IPS-11a (cell line): ENCODE measurements around the gene FUCA1.
A peak's percentile ranks its signal among the peaks of the same experiment; 100 is the strongest.
"Not testable (repeated sequence)": the region's sequence is repeated elsewhere in the genome, so short reads cannot be mapped to it uniquely, and the experiment has no call there.

Experiments
- H3K4me3 ChIP-seq: one replicate; pipeline ENCODE4 v1.5.1; 2013; ENCODE audit warnings: low read depth, low read length, control low read depth

The FUCA1 gene

DNA sequence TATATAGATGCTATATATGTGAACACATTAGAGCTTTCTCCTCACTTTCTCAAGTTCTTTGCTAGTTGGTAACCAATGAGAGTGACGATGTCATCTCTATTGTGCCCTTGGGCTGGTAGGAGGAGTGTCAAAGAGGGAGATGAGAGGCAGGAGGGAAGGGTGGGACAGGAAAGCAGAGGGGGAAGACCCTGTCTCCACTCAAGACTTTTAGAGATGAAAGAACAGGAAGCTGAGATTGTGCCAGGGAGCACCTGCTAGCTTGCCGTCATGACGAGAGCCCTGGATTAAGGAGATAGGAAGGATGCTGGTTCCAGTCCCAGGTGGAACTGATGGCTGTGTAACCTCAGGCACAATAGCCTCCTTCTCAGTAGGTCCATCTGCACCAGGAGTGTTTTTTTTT lies 28.4 kb upstream of the FUCA1 start:
- no peak overlapping the region for H3K4me3 ChIP-seq

GRCh38 chr1:23895993-23896392 lies 27.9 kb upstream of the FUCA1 start:
- H3K4me3 ChIP-seq: no peak overlapping the region

DNA sequence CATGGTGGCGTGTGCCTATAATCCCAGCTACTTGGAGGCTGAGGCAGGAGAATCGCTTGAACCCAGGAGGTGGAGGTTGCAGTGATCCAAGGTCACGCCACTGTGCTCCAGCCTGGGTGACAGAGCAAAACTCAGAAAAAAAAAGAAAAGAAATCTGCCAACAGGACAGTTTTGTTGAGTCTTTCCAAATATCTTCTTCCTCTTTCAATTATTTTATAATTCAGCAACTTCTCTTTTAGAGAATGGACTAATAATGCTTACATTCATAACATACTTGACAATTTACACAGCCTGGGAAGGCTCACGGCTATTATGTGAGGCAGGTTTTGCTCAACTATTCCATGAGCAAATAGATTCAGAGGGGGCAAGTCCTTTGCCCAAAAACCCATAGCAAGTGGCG lies 27.0 kb upstream of the FUCA1 start:
- no peak overlapping the region for H3K4me3 ChIP-seq

DNA sequence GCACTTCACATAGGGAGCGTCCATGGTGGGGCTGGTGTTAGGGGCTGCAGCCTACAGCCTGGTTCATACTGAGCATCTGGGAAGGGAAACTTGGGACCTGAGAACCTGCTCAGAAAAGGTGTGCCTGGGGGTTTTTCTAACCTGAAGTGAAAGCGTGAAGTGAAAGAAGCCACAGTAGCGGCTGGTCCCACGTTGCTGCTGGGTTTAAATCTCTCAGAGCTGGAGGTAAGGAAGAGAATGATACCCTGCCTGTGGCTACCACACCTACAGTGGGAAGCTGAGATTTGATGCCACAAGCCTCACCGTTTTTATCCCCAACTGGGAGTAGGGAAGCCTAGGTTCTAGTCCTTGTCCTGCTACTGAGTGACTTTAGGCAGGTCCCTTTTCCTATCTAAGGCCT lies 21.0 kb upstream of the FUCA1 start:
- no peak overlapping the region for H3K4me3 ChIP-seq

DNA sequence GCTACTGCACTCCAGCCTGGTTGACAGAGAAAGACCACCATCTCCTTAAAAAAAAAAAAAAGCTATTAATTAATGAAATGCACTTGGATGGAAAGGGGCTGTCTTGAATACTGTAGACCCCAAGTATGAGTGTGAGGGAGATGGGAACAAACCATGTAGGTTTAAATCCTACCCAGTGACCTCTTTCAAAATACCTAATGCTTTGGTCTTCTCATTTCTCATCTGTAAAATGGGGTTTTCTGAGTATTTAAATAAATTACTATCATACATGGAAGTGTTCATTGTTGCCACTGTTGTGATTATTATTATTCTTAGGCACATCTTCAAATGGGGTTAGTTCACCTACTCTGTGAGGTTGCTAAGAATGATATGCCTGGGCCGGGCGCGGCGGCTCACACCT lies 17.1 kb upstream of the FUCA1 start:
- no peak overlapping the region for H3K4me3 ChIP-seq

- no peak overlapping the region for H3K4me3 ChIP-seq
Observed at GRCh38 chr1:23882746-23883145, 14.7 kb upstream of the FUCA1 start.

GRCh38 chr1:23879809-23880208 lies 11.7 kb upstream of the FUCA1 start:
- no peak overlapping the region for H3K4me3 ChIP-seq

GRCh38 chr1:23878668-23879067 lies 10.6 kb upstream of the FUCA1 start:
- no peak overlapping the region for H3K4me3 ChIP-seq

DNA sequence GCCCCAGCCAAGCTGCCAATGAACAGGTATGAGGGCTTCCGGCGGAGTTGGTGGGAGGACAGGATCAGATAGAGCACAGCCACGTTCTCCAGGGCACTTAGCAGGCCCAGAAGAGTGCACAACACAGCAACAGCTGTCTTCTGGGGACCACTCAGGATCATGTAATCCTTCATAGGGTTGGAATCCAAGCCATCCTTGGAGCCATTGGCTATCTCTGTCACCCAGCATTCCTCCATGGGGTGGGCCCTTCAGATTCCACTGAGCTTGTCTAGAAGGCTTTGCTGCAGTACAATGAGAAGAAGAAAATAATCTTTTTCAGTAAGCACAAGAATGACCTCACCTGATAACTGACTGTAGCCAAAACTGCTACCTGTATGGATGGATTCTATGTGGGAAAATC lies 7.3 kb upstream of the FUCA1 start:
- no peak overlapping the region for H3K4me3 ChIP-seq

DNA sequence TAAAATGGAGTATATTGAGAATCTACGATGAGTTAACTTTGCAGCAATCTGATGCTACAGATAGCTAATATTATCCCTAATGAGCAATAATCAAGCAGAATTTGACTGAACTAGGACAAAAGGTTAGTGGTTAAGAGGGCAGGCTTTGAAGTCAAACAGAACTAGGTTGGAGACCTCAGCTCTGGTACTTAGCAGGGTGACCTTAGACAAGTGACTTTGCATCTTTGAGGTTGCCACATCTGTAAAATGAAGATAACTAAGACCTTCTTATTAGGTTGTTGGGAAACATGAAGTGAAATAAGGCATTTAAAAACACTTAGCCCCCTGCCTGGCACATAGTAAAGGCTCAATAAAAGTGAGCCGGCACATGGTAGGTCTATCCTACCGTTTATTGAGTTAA lies 4.3 kb upstream of the FUCA1 start:
- no peak overlapping the region for H3K4me3 ChIP-seq

DNA sequence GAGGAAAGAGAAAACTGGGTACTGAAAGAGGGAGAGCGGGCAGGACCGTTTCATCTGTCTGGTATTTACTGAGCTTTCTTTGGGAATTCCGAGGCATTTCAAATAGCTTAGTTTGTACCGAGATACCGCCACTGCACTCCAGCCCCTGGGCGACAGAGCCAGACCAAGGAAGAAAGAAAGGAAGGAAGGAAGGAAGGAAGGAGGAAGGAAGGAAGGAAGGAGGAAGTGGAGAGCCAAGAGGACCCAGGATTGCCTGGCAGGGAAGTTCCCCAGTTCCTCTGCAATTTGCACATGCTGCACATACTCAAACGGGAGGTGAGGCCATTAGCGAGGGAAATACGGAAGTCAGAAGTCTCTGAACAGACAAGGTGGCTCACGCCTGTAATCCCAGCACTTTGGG lies 961 bp upstream of the FUCA1 start:
- H3K4me3 ChIP-seq: no peak overlapping the region

GRCh38 chr1:23868557-23869016 lies 497 bp upstream of the FUCA1 start:
- H3K4me3 ChIP-seq: no peak overlapping the region

- H3K4me3 ChIP-seq: peak overlapping the region; percentile 44
Observed at GRCh38 chr1:23867542-23867894, 572 bp downstream of the FUCA1 start.

DNA sequence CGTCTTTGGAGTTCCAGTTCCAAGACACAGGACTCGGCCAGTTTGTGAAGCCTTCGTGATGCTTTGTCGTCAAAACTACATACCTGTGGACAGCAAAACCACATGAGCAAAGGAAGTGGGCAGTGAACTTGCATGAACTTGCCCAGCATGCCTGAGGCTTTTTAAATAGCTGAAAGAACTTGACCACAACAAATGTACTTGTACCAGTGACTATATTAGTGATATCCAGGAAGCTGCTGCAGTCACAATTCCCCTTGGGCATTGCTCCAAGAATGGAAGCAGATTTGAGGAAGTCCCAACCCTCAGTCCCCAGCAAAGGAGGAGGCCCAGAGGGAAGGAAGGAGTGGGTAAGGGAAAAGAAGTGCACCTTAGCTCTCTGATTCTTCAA lies 2.6 kb downstream of the FUCA1 start:
- H3K4me3 ChIP-seq: no peak overlapping the region

DNA sequence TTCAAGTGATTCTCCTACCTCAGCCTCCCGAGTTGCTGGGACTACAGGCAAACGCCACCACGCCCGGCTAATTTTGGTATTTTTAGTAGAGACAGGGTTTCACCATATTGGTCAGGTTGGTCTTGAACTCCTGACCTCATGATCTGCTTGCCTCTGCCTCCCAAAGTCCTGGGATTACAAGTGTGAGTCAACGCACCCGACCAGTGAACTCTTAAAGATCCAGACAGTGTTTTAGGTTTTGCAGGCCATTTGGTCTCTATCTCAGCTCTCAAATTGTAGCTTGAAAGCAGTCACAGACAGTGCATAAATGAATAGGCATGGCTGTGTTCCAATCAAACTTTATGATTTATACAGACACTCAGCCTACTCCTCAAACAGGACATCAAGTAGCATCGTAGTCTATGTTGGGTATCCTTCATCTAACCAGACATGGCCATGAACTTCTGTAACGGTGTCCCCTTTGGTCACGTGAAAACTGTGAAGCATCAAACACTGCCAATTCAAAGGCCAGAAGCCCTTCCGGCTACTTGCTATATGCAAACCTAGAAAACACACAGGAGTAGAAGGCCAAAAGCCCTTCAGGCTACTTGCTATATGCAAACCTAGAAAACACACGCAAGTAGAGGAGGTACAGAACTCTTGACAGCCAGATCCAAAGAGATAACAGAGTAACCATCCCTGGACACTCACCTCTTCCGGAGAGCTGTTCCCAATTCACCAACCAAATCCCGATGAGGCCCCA lies 3.1 kb downstream of the FUCA1 start:
- H3K4me3 ChIP-seq: no peak overlapping the region

DNA sequence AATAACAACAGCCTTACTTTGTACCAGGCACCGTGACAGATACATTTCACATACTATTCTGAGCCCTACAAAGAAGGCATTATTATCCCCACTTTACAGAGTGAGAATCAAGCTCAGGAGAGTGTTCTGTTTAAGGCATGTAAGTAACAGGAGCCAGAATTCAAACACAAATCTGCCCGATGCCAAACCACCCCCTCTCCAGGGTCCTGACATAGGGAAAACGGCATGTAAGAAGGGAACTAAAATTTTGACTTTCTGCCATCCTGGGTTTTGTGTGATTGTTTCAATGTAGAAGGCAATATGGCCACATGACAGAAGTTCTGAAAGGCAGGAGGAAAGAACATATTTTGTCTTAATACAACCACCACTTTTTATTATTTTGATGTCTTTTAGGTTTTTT lies 5.5 kb downstream of the FUCA1 start:
- H3K4me3 ChIP-seq: no peak overlapping the region

DNA sequence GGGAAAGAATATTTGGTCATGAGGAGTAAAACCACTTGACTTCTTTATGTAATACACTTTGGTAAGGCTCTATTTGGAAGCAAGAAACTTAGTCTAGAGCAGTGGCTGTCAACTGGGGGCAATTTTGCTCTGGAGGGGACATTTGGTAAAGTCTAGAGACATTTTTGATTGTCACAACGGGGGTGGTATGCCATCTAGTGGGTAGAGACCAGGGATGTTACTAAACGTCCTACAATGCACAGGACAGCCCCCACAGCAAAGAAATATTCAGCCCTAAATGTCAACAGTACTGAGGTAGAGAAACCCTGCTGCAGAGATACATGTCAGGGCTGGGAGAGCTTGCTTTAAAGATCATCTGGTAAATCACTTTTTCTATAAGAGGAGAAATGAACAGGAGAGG lies 13.5 kb downstream of the FUCA1 start:
- no peak overlapping the region for H3K4me3 ChIP-seq

DNA sequence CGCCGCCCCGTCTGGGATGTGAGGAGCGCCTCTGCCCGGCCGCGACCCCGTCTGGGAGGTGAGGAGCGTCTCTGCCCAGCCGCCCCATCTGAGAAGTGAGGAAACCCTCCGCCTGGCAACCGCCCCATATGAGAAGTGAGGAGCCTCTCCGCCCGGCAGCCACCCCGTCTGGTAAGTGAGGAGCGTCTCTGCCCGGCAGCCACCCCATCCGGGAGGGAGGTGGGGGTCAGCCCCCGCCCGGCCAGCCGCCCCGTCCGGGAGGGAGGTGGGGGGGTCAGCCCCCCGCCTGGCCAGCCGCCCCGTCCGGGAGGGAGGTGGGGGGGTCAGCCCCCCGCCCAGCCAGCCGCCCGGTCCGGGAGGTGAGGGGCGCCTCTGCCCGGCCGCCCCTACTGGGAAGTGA lies 15.0 kb downstream of the FUCA1 start:
- H3K4me3 ChIP-seq: not testable (repeated sequence)

- not testable (repeated sequence) for H3K4me3 ChIP-seq
Observed at GRCh38 chr1:23851406-23851805, 16.7 kb downstream of the FUCA1 start.

- no peak overlapping the region for H3K4me3 ChIP-seq
Observed at GRCh38 chr1:23848673-23849616, 19.1 kb downstream of the FUCA1 start.

DNA sequence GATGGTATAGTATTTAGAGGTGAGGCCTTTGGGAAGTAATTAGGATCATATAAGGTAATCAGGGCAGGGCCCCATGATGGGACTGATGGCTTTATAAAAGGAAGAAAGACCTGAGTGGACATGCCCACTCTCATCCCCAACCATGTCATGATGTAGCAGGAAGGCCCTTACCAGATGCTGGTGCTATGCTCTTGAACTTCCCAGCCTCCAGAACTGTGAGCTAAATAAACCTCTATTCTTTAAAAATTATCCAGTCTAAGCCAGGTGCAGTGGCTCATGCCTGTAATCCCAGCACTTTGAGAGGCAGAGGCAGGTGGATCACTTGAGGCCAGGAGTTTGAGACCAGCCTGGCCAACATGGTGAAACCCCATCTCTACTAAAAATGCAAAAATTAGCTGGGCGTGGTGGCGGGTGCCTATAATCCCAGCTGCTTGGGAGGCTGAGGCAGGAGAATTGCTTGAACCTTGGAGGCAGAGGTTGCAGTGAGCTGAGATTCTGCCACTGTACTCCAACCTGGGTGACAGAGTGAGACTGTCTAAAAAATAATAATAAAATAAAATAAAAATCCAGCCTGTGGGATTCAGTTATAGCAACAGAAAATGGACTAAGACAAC lies 20.5 kb downstream of the FUCA1 start:
- H3K4me3 ChIP-seq: not testable (repeated sequence)

DNA sequence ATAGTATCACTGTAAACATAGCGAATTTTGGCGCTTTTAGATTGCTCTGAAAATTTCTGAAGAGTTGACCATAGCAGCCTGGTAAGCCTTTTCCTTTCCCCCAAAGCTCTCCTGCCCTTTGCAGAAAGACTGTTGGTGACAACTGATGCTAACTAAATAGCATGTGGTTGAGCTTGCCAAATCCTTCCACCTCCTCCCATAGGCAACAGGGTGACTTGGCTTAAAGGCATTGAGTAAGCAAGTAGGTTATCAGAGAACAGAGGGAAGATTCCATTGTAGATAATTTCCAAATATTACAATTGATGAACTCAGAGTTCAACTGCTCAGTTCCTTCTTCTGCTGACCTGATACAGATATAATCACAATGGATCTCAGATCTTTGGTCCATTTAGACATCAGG lies 22.9 kb downstream of the FUCA1 start:
- H3K4me3 ChIP-seq: no peak overlapping the region
